ENCODE measurements around the gene SASH1. TPM values are rescaled to one million over a fixed set of nuclear protein-coding genes. Genes with fewer than 3 reads are reported as not detected.
"Not testable (repeated sequence)": the region's sequence is repeated elsewhere in the genome, so short reads cannot be mapped to it uniquely, and the experiment has no call there.

Gene SASH1
- total and polyA plus RNA-seq, 11 donors: 10.7 to 47.5 (median 28.2) TPM

DNA sequence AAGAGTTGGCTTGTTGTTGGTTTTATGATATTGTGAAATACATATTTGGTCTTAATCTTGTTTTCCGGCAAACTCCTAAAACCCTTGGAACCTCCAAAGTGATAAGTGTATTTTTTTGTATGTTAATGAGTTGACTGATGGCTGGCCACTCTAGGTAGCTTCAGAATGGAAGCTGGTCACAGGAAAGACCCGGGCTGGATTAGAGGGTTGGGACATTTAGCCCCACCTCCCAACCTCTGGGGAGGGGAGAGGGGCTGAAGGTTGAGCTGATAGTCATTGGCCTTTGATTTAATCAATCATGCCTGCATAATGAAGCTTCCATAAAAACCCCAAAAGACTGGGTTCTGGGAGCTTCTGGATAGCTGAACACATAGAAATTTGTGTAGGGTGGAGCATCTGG is 42.7 kb downstream of the SASH1 start:
- intact Hi-C loops (cut with DNase I): no loop called here
- 55 to 74% (median 67%) methylated on average over 2 of the region's 2 CpGs for WGBS, 4 donors
- DNase-seq (no peak), ATAC-seq (no peak)
- no peaks in the 10 kb centered on the region for H3K9me3 ChIP-seq
- H3K4me1 ChIP-seq: peaks cover 0 to 79% (median 39%) of the 10 kb centered on the region in 12 donors
- H3K27me3 ChIP-seq: no peaks in the 10 kb centered on the region
- peak overlapping the region in 1 of 12 donors; percentile 47 for H3K27ac ChIP-seq
- TF ChIP-seq POLR2A (IDR thresholded peaks at IDR 0.05): no peak
- peaks cover 0 to 5% (median under 1%) of the 10 kb centered on the region in 9 donors for H3K36me3 ChIP-seq
- no peak overlapping the region for H3K4me3 ChIP-seq

GRCh38 chr6:148388521-148388920 is 45.9 kb downstream of the SASH1 start:
- WGBS, 4 donors: 87 to 95% (median 89%) methylated on average over 5 of the region's 5 CpGs
- Histone ChIP-seq H3K36me3 (peaks cover 0 to 29% (median 5%) of the 10 kb centered on the region in 9 donors), H3K4me1 (peaks cover 0 to 61% (median 26%) of the 10 kb centered on the region in 12 donors), H3K27me3 (no peaks in the 10 kb centered on the region), H3K9me3 (no peaks in the 10 kb centered on the region), H3K4me3 (no peak overlapping the region), H3K27ac (peak overlapping the region in 1 of 12 donors; percentile 81)
- DNase-seq: no peak
- intact Hi-C loops (cut with DNase I): no loop called here
- TF ChIP-seq, protein P1, sequence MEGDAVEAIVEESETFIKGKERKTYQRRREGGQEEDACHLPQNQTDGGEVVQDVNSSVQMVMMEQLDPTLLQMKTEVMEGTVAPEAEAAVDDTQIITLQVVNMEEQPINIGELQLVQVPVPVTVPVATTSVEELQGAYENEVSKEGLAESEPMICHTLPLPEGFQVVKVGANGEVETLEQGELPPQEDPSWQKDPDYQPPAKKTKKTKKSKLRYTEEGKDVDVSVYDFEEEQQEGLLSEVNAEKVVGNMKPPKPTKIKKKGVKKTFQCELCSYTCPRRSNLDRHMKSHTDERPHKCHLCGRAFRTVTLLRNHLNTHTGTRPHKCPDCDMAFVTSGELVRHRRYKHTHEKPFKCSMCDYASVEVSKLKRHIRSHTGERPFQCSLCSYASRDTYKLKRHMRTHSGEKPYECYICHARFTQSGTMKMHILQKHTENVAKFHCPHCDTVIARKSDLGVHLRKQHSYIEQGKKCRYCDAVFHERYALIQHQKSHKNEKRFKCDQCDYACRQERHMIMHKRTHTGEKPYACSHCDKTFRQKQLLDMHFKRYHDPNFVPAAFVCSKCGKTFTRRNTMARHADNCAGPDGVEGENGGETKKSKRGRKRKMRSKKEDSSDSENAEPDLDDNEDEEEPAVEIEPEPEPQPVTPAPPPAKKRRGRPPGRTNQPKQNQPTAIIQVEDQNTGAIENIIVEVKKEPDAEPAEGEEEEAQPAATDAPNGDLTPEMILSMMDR (IDR thresholded peaks at IDR 0.05): no peak
- ATAC-seq: peak in 3 of 4 donors; percentile 21 to 44 (median 25)

DNA sequence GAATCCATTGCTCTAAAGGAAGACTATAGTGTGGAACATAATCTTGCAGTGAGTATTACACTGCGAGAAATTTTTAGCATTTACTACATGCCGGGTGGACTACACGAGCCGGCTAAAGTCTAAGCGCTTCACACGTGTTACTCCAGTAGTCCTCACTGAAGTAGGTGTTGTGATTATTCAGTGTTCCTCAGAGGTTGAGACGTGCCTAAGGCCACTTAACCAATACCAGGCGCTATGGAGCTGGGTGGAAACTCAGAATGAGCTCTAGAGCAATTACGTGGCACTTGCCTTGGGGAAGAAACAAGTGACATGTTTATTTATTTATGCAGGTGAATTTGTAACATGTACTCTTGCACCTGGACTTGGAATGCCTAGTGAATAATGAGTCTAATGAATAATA is 46.4 kb downstream of the SASH1 start:
- no peak overlapping the region for H3K4me3 ChIP-seq
- peaks cover 0 to 63% (median 22%) of the 10 kb centered on the region in 12 donors for H3K4me1 ChIP-seq
- intact Hi-C loops (cut with DNase I): no loop called here
- no peak for DNase-seq
- peaks cover 0 to 29% (median 5%) of the 10 kb centered on the region in 9 donors for H3K36me3 ChIP-seq
- TF ChIP-seq, protein P1 (IDR thresholded peaks at IDR 0.05): no peak
- TF ChIP-seq POLR2A (IDR thresholded peaks at IDR 0.05): no peak
- no peaks in the 10 kb centered on the region for H3K27me3 ChIP-seq
- peak overlapping the region in 1 of 12 donors; percentile 81 for H3K27ac ChIP-seq
- no peak for ATAC-seq
- H3K9me3 ChIP-seq: no peaks in the 10 kb centered on the region
- 86 to 92% (median 91%) methylated on average over 9 of the region's 9 CpGs for WGBS, 4 donors

GRCh38 chr6:148389917-148390316 is 47.3 kb downstream of the SASH1 start:
- ATAC-seq (no peak), DNase-seq (no peak)
- no peaks in the 10 kb centered on the region for H3K27me3 ChIP-seq
- TF ChIP-seq, protein P1 (IDR thresholded peaks at IDR 0.05): no peak
- no peak for TF ChIP-seq POLR2A (IDR thresholded peaks at IDR 0.05)
- peaks cover 0 to 63% (median 27%) of the 10 kb centered on the region in 12 donors for H3K4me1 ChIP-seq
- no peaks in the 10 kb centered on the region for H3K9me3 ChIP-seq
- intact Hi-C loops (cut with DNase I): loop anchor here in 3 of 10 donors (10.0 kb wide), 1 partner anchor 45 kb away; the partner anchor contains the start of gene SASH1 (in 3 of the 3)
- no peak overlapping the region for H3K27ac ChIP-seq
- H3K36me3 ChIP-seq: peaks cover 0 to 29% (median 5%) of the 10 kb centered on the region in 9 donors
- H3K4me3 ChIP-seq: no peak overlapping the region
- 93 to 99% (median 94%) methylated on average over 10 to 12 of the region's 12 CpGs for WGBS, 4 donors

GRCh38 chr6:148392127-148392526 is 49.5 kb downstream of the SASH1 start:
- not testable (repeated sequence) for H3K4me3 ChIP-seq, H3K27me3 ChIP-seq, H3K9me3 ChIP-seq, H3K27ac ChIP-seq, ATAC-seq, DNase-seq
- WGBS, 4 donors: 95 to 98% (median 96%) methylated on average over 8 of the region's 8 CpGs
- Histone ChIP-seq H3K36me3 (peaks cover 0 to 29% (median 5%) of the 10 kb centered on the region in 9 donors), H3K4me1 (peaks cover 2 to 64% (median 33%) of the 10 kb centered on the region in 12 donors)
- intact Hi-C loops (cut with DNase I): loop anchor here in 3 of 10 donors (10.0 kb wide), 1 partner anchor 47 kb away; the partner anchor contains the start of gene SASH1 (in 3 of the 3)

All from heart left ventricle (tissue), 16 donors.